Glutamatergic neuron (in vitro differentiated cells): Measurements from ENCODE around the gene MICALL1. TPM values are rescaled to one million over a fixed set of nuclear protein-coding genes. Genes with fewer than 3 reads are reported as not detected.
A peak's percentile ranks its signal among the peaks of the same experiment; 100 is the strongest.

Source experiments
- DNase-seq: peaks from one replicate; pipeline ENCODE4 v3.0.0; 2022
- H3K27ac Mint-ChIP-seq: one replicate; pipeline ENCODE4 v1.8.0; 2020; ENCODE audit warnings: mild to moderate bottlenecking, mixed read lengths, inconsistent platforms; ENCODE audit not compliant: unreplicated experiment
- H3K27me3 Mint-ChIP-seq: one replicate; pipeline ENCODE4 v1.8.0; 2020; ENCODE audit warnings: mild to moderate bottlenecking, moderate library complexity, mixed read lengths, inconsistent platforms; ENCODE audit not compliant: unreplicated experiment
- H3K36me3 Mint-ChIP-seq: one replicate; pipeline ENCODE4 v1.8.0; 2020; ENCODE audit warnings: mild to moderate bottlenecking, mixed read lengths, inconsistent platforms; ENCODE audit not compliant: unreplicated experiment
- H3K4me1 Mint-ChIP-seq: one replicate; pipeline ENCODE4 v1.8.0; 2020; ENCODE audit warnings: mild to moderate bottlenecking, low read depth, mixed read lengths, inconsistent platforms; ENCODE audit not compliant: unreplicated experiment
- H3K4me3 Mint-ChIP-seq: one replicate; pipeline ENCODE4 v1.8.0; 2020; ENCODE audit warnings: mild to moderate bottlenecking, mixed read lengths, inconsistent platforms; ENCODE audit not compliant: unreplicated experiment
- H3K9me3 Mint-ChIP-seq: one replicate; pipeline ENCODE4 v1.8.0; 2020; ENCODE audit warnings: mild to moderate bottlenecking, moderate library complexity, mixed read lengths, inconsistent platforms; ENCODE audit not compliant: unreplicated experiment
- CTCF ChIP-seq: fragments of 200-600 bp; sonication (generic); IDR thresholded peaks from one replicate; pipeline ENCODE4 v1.5.0; 2021; ENCODE audit not compliant: partially characterized antibody, unreplicated experiment
- microRNA-seq: library from miRNA; unstranded; fragments of <30 nt; microRNA quantifications from one replicate; pipeline ENCODE4, GENCODE V29; 2020; ENCODE audit not compliant: unreplicated experiment
- total RNA-seq: library from RNA; stranded (reverse); fragmentation: NEBNext Ultra II Directional; extraction: Animal tissue kit (Norgen Biotek cat#: 25700); gene quantifications from one replicate; pipeline ENCODE4 v1.2.1, GENCODE V29; 2021; ENCODE audit not compliant: unreplicated experiment

MICALL1 gene
- total RNA-seq, 1 donor from 2014 or later = 133 TPM

DNA sequence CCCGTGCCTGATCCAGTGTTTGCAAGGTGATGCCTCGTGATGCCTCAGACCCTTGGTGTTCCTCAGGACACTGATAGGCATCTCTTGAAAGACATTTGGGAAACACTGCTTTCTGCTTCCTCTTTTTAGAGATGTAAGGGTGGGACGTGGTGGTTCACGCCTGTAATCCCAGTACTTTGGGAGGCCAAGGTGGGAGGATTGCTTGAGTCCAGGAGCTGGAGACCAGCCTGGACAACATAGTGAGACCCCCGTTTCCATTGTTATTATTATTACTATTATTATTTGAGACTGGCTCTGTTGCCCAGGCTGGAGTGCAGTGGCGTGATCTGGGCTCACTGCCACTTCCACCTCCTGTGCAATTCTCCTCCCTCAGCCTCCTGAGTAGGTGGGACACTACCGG lies 84.8 kb downstream of the MICALL1 start:
- Mint-ChIP-seq H3K27me3 (peaks cover 3% of the 10 kb centered on the region), H3K36me3 (no peaks in the 10 kb centered on the region), H3K27ac (no peak overlapping the region), H3K4me3 (no peak overlapping the region), H3K9me3 (no peaks in the 10 kb centered on the region), H3K4me1 (no peaks in the 10 kb centered on the region)
- no peak for TF ChIP-seq CTCF
- no peak for DNase-seq

DNA sequence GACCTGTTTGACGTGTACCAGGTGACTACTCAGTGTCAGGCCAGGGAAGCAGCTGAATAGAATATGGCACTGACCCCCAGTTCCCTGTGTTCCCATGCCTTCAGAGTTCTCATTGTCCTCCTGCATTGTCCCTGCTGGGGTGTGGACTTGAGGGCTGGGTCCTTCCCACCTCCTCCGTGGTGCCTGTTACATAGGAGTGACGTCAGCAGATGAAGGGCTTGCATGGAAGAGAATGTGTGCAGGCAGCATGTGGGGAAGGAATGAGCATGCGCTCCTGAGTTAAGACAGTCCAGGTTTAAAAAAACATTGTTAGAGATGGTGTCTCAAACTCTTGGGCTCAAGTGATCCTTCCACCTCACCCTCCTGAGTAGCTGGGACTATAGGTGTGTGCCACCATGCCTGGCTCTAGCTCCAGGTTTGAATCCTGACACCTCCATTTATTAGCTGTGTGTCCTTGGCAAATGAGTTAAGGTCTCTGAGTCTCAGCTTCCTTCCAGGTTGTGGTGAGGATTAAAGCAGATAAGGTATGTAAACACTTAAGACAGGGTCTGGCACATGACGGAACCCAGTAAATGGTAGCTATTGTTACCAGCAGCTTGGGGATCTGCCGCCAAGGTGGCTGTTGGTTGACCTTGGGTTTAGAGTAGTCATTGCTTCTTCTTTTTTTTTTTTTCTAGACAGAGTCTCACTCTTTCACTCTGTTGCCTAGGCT lies 85.8 kb downstream of the MICALL1 start:
- peaks cover 3% of the 10 kb centered on the region for H3K27me3 Mint-ChIP-seq
- H3K27ac Mint-ChIP-seq = no peak overlapping the region
- no peak for TF ChIP-seq CTCF
- DNase-seq = no peak
- peaks cover 6% of the 10 kb centered on the region for H3K4me1 Mint-ChIP-seq
- no peaks in the 10 kb centered on the region for H3K36me3 Mint-ChIP-seq
- no peak overlapping the region for H3K4me3 Mint-ChIP-seq
- no peaks in the 10 kb centered on the region for H3K9me3 Mint-ChIP-seq

Small RNA genes within 50 kb of the gene (microRNA-seq; reads per million reads assigned to microRNA genes)
- gene MIR4534 (not detected), gene MIR6820 (16.3 reads per million, percentile 56 among the genes with 10 or more reads in this experiment)

Other genes starting within 250 kb of the MICALL1 start
- gene PDXP, start 247.6 kb upstream of the MICALL1 start, total RNA-seq = 88.1 TPM
- 50.7 TPM for gene LGALS1, start 230.7 kb upstream of the MICALL1 start, total RNA-seq
- gene NOL12, start 220.0 kb upstream of the MICALL1 start, total RNA-seq = 9.9 TPM
- 33.7 TPM for gene TRIOBP, start 209.2 kb upstream of the MICALL1 start, total RNA-seq
- gene GCAT, start 98.4 kb upstream of the MICALL1 start, total RNA-seq = 11.9 TPM
- gene GALR3, start 82.9 kb upstream of the MICALL1 start, total RNA-seq = not detected
- gene ANKRD54, start 62.0 kb upstream of the MICALL1 start, total RNA-seq = 26.7 TPM
- 526 TPM for gene EIF3L, start 56.9 kb upstream of the MICALL1 start, total RNA-seq
- gene C22orf23, start 47.3 kb downstream of the MICALL1 start, total RNA-seq = 0.64 TPM
- 68.3 TPM for gene POLR2F, start 47.4 kb downstream of the MICALL1 start, total RNA-seq
- gene SOX10, start 78.3 kb downstream of the MICALL1 start, total RNA-seq = not detected
- gene PICK1, start 151.1 kb downstream of the MICALL1 start, total RNA-seq = 44.8 TPM
- not detected for gene SLC16A8, start 177.9 kb downstream of the MICALL1 start, total RNA-seq
- gene BAIAP2L2, start 204.4 kb downstream of the MICALL1 start, total RNA-seq = 28.6 TPM